Measurements from ENCODE around the gene RFC2. TPM values are rescaled to one million over a fixed set of nuclear protein-coding genes. Genes with fewer than 3 reads are reported as not detected.

Gene RFC2
- total RNA-seq, 4 donors from 2014 or later = 7.3 to 17.7 (median 11.7) TPM

DNA sequence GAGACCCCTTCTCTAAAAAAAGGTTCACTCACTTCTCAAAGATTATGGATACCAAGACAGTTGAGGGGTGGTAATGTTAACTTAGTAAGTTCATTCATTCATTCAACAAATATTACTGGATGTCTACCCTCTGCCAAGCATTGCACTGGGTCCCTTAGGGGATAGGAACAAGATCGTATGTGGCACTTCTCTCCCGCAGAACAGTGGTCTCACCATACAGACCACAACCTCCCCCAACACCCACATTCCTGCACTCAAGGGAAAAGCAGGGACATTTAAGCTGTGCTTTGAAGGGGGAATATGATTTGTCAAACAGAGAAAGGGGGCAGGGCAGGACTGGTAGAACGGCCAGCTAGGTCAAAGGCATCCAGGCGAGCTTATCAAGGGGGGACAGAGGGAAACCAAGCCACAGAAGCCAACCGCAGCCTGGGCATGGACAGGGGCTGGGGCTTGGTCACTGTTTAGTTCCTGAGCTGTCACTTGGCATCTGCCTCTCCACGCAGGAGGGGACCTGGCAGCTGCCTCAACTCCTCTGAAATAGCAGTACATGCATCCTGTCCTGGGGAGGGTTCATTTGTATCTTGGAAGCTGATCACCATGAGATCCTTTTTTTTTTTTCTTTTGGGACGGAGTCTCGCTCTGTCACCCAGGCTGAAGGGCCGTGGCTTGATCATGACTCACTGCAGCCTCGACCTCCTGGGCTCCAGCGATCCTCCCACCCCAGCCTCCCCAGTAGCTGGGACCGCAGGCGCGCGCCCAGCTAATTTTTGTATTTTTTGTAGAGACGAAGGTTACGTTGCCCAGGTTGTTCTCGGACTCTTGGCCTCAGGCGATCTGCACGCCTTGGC is 34.1 kb upstream of the RFC2 start:
- TF ChIP-seq, protein P1, sequence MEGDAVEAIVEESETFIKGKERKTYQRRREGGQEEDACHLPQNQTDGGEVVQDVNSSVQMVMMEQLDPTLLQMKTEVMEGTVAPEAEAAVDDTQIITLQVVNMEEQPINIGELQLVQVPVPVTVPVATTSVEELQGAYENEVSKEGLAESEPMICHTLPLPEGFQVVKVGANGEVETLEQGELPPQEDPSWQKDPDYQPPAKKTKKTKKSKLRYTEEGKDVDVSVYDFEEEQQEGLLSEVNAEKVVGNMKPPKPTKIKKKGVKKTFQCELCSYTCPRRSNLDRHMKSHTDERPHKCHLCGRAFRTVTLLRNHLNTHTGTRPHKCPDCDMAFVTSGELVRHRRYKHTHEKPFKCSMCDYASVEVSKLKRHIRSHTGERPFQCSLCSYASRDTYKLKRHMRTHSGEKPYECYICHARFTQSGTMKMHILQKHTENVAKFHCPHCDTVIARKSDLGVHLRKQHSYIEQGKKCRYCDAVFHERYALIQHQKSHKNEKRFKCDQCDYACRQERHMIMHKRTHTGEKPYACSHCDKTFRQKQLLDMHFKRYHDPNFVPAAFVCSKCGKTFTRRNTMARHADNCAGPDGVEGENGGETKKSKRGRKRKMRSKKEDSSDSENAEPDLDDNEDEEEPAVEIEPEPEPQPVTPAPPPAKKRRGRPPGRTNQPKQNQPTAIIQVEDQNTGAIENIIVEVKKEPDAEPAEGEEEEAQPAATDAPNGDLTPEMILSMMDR (IDR thresholded peaks at IDR 0.05; ENCODE audit: low read depth) = no peak

DNA sequence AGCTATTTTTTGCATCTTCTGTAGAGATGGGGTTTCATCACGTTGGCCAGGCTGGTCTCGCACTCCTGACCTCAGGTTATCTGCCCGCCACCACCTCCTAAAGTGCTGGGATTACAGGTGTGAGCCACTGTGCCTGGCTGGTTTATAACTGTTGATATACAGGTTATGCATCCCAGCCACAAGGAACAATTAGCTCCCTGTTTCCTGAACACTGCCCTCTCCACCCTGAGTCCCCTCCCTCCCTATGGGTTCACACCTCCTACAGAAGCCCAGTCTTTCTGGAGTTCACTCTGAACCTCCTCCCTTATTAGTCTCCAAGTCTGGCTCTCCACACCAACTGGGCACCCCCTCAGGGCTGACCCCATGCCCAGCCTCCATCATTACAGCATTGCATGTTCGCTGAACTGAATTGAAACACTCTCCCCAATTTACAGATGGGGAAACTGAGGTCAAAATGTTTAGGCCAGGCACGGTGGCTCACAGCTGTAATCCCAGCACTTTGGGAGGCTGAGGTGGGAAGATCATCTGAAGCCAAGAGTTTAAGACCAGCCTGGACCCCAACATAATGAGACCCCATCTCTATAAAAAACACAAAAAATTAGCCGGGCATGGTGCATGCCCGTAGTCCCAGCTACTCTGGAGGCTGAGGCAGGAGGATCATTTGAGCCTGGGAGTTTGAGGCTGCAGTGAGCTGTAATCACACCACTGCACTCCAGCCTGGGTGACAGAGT is 33.3 kb upstream of the RFC2 start:
- TF ChIP-seq, protein P1 (IDR thresholded peaks at IDR 0.05; ENCODE audit: low read depth) = no peak

DNA sequence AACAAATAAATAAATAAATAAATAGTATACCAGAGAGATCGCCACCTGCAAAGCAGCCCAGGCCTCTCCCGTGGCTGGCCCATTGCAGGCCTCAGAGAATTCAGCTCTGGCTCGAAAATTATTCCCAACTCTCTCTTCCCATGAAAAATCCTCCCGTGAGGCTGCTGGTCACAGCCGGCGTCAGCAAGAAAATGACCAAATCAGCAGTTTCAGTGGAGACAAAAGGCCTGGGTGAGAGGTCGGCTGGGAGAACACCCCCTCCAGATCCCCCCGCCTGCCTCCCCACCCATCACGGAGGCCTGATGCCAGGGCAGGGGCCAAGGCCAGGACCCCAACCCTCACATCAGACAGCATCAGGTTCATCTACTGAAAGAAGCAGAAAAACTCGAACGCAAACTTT is 31.9 kb upstream of the RFC2 start:
- TF ChIP-seq, protein P1 (IDR thresholded peaks at IDR 0.05; ENCODE audit: low read depth) = no peak

DNA sequence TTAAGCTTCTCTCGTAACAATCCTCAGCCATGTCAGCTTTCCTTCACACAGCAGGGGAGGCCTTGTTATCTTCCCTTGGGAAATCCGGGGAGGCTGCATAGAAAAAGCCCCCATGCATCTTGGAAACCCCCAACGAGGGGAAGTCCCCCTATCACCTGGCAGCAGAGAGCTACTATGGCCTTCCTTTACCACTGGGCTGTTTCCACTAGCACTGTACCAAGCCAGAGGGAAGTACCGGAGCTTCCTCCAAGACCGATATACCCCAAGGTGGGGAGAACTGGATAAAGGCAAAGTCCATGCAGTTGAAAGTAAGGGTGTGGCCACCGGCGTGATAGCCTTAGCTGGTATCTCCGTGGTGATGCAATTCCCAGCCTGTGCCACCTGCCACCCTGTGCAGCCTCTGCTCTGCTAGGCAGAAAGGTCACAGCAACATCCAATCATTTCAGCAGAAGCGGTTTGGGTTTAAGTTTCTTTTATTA is 30.6 kb upstream of the RFC2 start:
- TF ChIP-seq, protein P1 (IDR thresholded peaks at IDR 0.05; ENCODE audit: low read depth) = no peak

DNA sequence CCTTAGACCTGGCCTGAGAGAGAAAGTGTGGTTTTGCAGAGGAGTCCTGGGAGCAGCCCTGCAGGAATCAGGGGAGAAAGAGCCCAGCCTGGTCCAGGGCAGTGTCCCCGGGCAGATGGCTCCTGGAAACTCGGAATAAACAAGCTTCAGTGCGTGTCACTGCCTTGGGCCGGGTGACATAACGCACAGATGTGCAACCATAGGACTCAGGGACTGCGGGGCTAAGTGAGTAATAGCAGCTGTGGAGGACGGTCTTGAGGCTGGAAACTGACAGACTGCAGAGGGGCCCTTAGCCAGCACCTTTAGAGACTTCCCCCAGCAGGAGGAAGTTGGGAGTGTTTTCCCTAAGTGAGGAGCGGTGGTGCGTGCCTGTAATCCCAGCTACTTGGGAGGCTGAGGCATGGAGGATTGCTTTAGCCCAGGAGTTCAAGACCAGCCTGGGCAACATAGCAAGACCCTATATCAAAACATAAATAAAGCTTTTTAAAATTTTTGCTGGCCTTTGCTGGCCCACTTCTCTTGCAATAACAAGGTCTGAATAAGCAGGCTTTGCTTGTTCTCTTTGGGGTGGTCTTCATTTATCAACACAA is 29.8 kb upstream of the RFC2 start:
- TF ChIP-seq, protein P1 (IDR thresholded peaks at IDR 0.05; ENCODE audit: low read depth) = no peak

DNA sequence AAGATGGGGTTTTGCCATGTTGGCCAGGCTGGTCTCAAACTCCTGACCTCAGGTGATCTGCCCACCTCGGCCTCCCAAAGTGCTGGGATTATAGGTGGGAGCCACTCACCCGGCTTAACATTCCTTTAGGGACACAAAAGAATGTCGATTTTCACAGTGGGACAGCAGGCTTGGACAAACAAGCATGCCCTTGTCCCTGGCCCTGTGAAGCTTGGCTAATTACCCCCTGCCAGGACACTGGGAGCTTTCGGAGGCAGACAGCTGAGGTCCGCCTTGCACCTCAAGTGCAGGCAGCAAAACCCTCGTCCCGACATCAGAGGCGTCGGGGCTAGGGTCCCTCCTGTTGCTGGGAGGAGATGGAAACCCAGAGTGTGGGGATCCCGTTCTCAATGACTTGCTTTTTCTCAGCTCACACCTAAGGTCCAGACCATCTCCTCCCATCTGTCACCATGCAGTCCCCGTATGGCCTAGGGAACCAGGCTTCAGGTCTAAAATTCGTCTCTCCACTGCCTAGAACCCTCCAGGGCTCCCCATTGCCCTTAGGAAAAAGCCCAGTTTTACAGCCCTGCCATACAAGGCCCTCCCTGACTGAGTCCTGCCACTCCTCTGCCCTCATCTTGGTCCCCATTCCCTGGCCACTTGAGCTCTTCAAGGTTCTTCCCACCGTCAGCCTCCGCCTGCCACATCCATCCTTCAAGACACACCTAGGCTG is 28.7 kb upstream of the RFC2 start:
- TF ChIP-seq, protein P1 (IDR thresholded peaks at IDR 0.05; ENCODE audit: low read depth) = no peak
